K562 (cell line): ENCODE data around the gene AMOTL1. TPM values are rescaled to one million over a fixed set of nuclear protein-coding genes. Genes with fewer than 3 reads are reported as not detected.

Experiments used
- ATAC-seq: fragments of 200-7000 bp; cut with Tn5 transposase; 3 replicates; pipeline ENCODE4 v1.9.1; 2020; ENCODE audit warnings: moderate library complexity
- BruUV-seq: library from RNA; stranded (reverse); fragments of 400-500 nt; replicated peaks from 2 replicates; lab custom pipeline; 2021; lab: Mats Ljungman, UMichigan
- CTCF ChIA-PET: fragments of 300-600 bp; formaldehyde crosslinking; extraction: SDS; loops from one replicate; lab custom pipeline; 2021; ENCODE audit warnings: low intra/inter-chr PET ratio; lab: Yijun Ruan, JAX
- POLR2A ChIA-PET: fragments of 300-600, 350-650 bp; sonication (Branson Sonifier 250); formaldehyde crosslinking; extraction: SDS; loops from one replicate; lab custom pipeline; 2021; ENCODE audit warnings: antibody characterized with exemption, inconsistent platforms; lab: Yijun Ruan, JAX
- DNase-seq, 4 experiments: peaks; one replicate each; pipeline versions ENCODE4 v3.0.0 to v3.0.0-alpha.2; 2011 to 2018; ENCODE audit warnings: low spot score in 3 of 4, mixed read lengths in 3 of 4; ENCODE audit errors: extremely low read depth in 1 of 4
- FAIRE-seq: peaks from 2 replicates; lab custom pipeline; 2011; peaks lifted over from hg19 to GRCh38; lab: Jason Lieb, UNC
- H2AFZ ChIP-seq: 2 replicates; pipeline ENCODE4 v1.6.0; 2011; ENCODE audit warnings: low read depth, low read length, control low read depth, inconsistent platforms
- H3K27ac ChIP-seq: fragments of 200-600 bp; 3 replicates; pipeline ENCODE4 v1.8.0; 2011; ENCODE audit warnings: low read depth, mild to moderate bottlenecking, control low read depth, inconsistent platforms, low read length, moderate library complexity, mixed read lengths; ENCODE audit errors: extremely low read depth
- H3K27me3 ChIP-seq, 2 experiments: fragments of 300-600 bp in 1 of 2; 2 replicates in 1 of 2; 3 replicates in 1 of 2; pipeline versions ENCODE4 v1.6.0 to v1.8.0; 2011; ENCODE audit warnings: inconsistent platforms in 2 of 2, low read length in 2 of 2, mild to moderate bottlenecking in 1 of 2, mixed read lengths in 1 of 2, moderate library complexity in 1 of 2; ENCODE audit not compliant: control insufficient read depth in 2 of 2, insufficient read depth in 2 of 2
- H3K36me3 ChIP-seq: fragments of 300-600 bp; 3 replicates; pipeline ENCODE4 v1.8.0; 2011; ENCODE audit warnings: mild to moderate bottlenecking, low read length, inconsistent platforms; ENCODE audit not compliant: control insufficient read depth, insufficient read depth
- H3K4me1 ChIP-seq, 2 experiments: fragments of 200-600 bp in 1 of 2; replicated peaks in 1 of 2; 2 replicates in 1 of 2; 3 replicates in 1 of 2; pipeline versions ENCODE4 v1.5.1 to v1.8.0; 2011; ENCODE audit warnings: inconsistent platforms in 2 of 2, low read length in 2 of 2, mild to moderate bottlenecking in 1 of 2, mixed read lengths in 1 of 2, moderate library complexity in 1 of 2; ENCODE audit not compliant: control insufficient read depth in 2 of 2, insufficient read depth in 2 of 2
- H3K4me2 ChIP-seq: 2 replicates; pipeline ENCODE4 v1.6.1; 2011; ENCODE audit warnings: low read length, control low read depth, inconsistent platforms, mixed read lengths; ENCODE audit not compliant: insufficient read depth
- H3K4me3 ChIP-seq: fragments of 200-600 bp; sonication (generic), shearing (Covaris generic); 2 replicates; pipeline ENCODE4 v1.5.1; 2016; ENCODE audit warnings: control low read depth, inconsistent platforms
- H3K79me2 ChIP-seq: fragments of 200-600 bp; 3 replicates; pipeline ENCODE4 v1.8.0; 2011; ENCODE audit warnings: low read length, inconsistent platforms; ENCODE audit not compliant: control insufficient read depth, insufficient read depth
- H3K9ac ChIP-seq, 2 experiments: 2 replicates each; pipeline versions ENCODE4 v1.6.0 to v1.6.1; 2011; ENCODE audit warnings: low read depth in 2 of 2, low read length in 2 of 2, control low read depth in 1 of 2, inconsistent platforms in 1 of 2, mild to moderate bottlenecking in 1 of 2, mixed read lengths in 1 of 2; ENCODE audit not compliant: insufficient read depth in 1 of 2
- H3K9me1 ChIP-seq: one replicate; pipeline ENCODE4 v1.6.0; 2011; ENCODE audit warnings: inconsistent platforms, mild to moderate bottlenecking, low read length, moderate library complexity; ENCODE audit not compliant: control insufficient read depth, insufficient read depth
- H3K9me3 ChIP-seq: replicated peaks from 2 replicates; pipeline ENCODE4 v1.5.1; 2011; ENCODE audit warnings: low read depth, low read length, inconsistent platforms; ENCODE audit not compliant: control insufficient read depth, insufficient read depth
- H4K20me1 ChIP-seq: replicated peaks from 2 replicates; pipeline ENCODE4 v1.6.1; 2011; ENCODE audit warnings: low read length, inconsistent platforms, mixed read lengths; ENCODE audit not compliant: control insufficient read depth, insufficient read depth
- ELF4 ChIP-seq: fragments of 450-650 bp; formaldehyde crosslinking; IDR thresholded peaks from 2 replicates; pipeline ENCODE4 v1.4.0; 2022; ENCODE audit warnings: missing genetic modification characterization
- VEZF1 ChIP-seq: fragments of 200-800 bp; sonication (Bioruptor generic); IDR thresholded peaks from 2 replicates; pipeline ENCODE4 v1.6.1; 2017; ENCODE audit warnings: missing genetic modification characterization, missing compliant biosample characterization
- ZKSCAN1 ChIP-seq: fragments of 150-350 bp; IDR thresholded peaks from 2 replicates; pipeline ENCODE4 v1.6.1; 2016; ENCODE audit warnings: low read depth, low read length
- WGBS: fragments of 100-300 bp; shearing (Covaris generic); methylation state at CpG from one replicate; pipeline ENCODE4 v1.1.6; 2016; ENCODE audit warnings: low coverage, mixed read lengths; ENCODE audit not compliant: insufficient coverage; ENCODE audit errors: missing lambda C conversion rate; 5-methylcytosine and 5-hydroxymethylcytosine counted together
- in situ Hi-C: fragments of 300-500 bp; cut with MboI; formaldehyde crosslinking; loops from 4 replicates; pipeline ENCODE4 v1.15.0; 2018; ENCODE audit warnings: inconsistent platforms, mixed read lengths
- intact Hi-C: fragments of 100-400 bp; cut with micrococcal nuclease; formaldehyde crosslinking; loops from 2 replicates; pipeline ENCODE4 v1.14.2; 2022
- polyA plus RNA-seq, 8 experiments: library from polyadenylated mRNA; depleted of rRNA in 4 of 8; stranded (reverse) in 5 of 8; unstranded in 3 of 8; fragments of >200 nt; fragmentation: Nextera tagmentation in 2 of 8; fragmentation: Illumina TruSeq in 1 of 8; extraction: Ambion mirVana in 2 of 8; extraction: Trizol in 1 of 8; gene quantifications; 2 replicates each; pipeline versions ENCODE4 v1.2.1 to v1.2.3, GENCODE V29; 2011 to 2014; ENCODE audit warnings: inconsistent platforms in 1 of 8, missing spikeins in 1 of 8
- total RNA-seq, 7 experiments: library from RNA; depleted of rRNA in 6 of 7; stranded (reverse); fragments of >200 nt in 6 of 7; fragmentation: Illumina TruSeq in 2 of 7; extraction: Trizol in 2 of 7; gene quantifications; 2 replicates each; pipeline versions ENCODE4 v1.2.1 to v1.2.3, GENCODE V29; 2011 to 2021; ENCODE audit warnings: low replicate concordance in 1 of 7

The AMOTL1 gene
- total and polyA plus RNA-seq, 9 of the 15 experiments (the other 6 are each of a cell fraction or from before 2014, with no cell fraction given) = 4.0 to 35.4 (median 14.0) TPM

DNA sequence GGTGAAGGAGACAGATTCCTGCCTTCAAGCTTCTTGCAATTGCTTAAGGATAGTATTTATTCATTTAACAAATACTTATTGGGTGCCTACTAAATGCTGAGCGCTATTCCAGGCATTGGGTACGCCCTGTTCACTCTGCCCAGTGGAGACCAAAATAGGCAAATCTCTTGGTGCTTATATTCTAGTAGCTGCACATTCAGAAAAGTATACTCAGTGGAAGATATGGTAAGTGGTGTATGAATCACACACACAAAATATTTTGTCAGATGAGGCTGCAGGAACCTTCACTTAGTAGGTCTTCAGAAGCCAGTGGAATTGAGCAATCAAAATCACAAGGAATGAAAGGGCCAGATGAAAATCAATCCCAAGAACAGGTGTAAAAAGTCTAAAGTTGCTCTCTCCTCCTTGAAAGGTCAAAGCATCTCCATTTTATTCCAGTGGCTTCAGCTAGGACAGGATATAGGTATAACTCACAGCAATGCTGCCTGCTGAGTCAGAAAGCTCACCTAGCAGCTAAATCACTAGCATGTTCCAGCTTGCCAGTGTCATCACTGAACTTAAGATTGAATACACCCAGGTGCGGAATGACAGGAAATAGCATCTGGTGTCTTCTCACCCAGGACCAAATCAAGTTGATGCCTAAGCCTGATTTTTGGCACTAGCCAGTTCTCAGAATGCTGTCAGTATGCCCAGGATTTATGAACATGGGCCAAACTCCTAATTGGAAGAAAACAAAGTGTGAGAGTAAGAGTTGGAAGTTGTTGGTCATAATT is 83.9 kb downstream of the AMOTL1 start:
- Histone ChIP-seq H3K27ac (no peak overlapping the region), H3K4me2 (no peak overlapping the region), H3K27me3 (no peaks in the 10 kb centered on the region), H3K9me1 (no peaks in the 10 kb centered on the region), H3K36me3 (peaks cover 51% of the 10 kb centered on the region; the same call in 2 of the 3 replicates), H2AFZ (no peak overlapping the region), H3K4me1 (no peaks in the 10 kb centered on the region), H4K20me1 (no peaks in the 10 kb centered on the region), H3K4me3 (no peak overlapping the region), H3K9ac (no peak overlapping the region), H3K9me3 (no peaks in the 10 kb centered on the region), H3K79me2 (no peaks in the 10 kb centered on the region)
- ChIA-PET CTCF (no interaction called here), POLR2A (no interaction called here)
- FAIRE-seq (no peak), ATAC-seq (no peak), DNase-seq (no peak)
- TF ChIP-seq ELF4 (CRISPR knock-in tag) = no peak
- 0 out of 2 replicates have a peak, but pooled peaks have one; percentile 24 for TF ChIP-seq ZKSCAN1
- no peak for TF ChIP-seq VEZF1 (CRISPR knock-in tag)
- no TSS peak for BruUV-seq
- in situ Hi-C loops (no loop called here), intact Hi-C loops (no loop called here)
- 44% methylated on average over 3 of the region's 3 CpGs for WGBS
